ENCODE data around the gene SPAG16.

Gene SPAG16

DNA sequence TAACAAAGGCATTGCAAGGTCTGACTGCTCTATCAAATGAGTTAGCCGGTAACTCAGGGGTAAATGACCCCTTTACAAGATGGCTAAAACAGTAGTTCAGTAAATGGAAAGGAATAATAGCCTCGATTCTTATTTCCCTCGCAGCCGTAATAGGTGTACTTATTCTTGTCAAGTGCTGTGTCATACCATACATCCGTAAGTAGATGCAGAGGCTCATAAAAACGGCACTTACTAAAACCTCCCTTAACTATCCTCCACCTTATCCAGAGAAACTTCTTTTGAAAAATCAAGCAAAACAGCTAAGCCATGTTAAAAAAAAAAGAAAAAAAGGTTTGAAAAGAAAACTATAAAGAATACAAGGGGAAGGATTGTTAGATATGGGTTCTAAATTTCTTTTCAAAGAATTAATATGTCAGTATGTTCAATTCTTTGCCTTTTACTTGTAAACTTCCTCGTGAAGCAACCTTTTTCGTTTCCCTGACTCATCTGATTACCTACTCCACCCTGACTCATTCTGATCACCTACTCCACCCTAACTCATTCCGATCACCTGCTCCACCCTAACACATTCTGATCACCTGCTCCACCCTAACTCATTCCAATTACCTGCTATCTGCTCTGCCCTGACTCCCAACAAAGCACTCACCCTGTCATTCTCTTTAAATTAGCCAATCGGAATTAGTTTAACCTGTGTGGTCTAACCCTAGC is 127.5 kb downstream of the SPAG16 start:
- DNase-seq = no peak

DNA sequence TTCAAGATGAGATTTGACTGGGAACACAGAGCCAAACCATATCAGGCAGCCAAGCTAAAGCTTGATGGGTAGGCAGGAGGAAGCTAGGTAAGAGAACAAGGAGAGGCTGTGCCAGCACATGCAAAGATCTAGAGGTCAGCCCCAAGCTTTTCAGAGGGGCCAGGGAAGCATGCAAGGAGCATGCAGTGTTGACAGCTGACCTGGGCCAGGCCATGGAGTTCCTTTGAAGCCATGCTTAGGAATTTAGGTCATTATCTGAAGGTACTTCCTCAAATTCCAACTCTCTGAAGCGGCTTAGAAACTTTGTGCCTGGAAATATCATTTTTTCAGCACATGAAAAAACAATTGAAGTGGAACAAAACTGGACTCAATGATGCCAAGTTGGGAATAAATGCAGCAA is 130.8 kb downstream of the SPAG16 start:
- no peak for DNase-seq

DNA sequence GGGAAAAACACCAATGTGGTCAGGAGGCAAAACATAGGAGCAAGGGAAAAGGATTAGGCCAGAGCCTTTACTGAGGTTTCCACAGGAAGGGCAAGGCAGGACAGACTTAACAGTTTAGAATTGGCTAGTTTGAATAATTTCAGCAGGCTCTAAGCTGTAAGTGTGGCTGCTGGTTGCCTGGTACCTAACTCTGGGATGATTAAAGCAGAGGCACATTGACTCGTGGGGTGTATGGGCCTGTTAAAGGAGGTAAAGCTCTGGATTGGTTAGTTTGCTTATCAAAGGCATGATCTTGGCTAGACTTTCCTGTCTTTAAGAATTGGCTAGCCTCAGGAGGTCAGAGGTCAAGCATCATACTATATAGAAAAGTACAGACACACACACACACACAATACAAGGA is 132.6 kb downstream of the SPAG16 start:
- DNase-seq = no peak

DNA sequence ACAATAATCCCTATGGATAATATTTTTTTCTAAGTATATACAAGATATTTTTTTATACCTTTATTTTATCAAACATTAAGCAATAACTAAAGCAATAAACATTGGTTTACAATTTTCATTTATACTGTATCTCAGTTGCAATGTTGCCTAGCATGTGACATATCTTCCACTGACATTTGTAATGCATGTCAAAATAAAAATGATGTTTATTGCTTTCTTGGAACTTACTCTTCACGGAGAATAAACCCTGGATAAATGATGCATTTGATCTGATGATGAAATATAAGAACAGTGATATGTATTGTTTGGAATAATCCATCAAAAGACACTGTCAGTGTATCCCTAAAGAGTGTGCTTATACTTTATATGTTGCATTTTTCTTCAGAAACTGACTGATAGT is 135.7 kb downstream of the SPAG16 start:
- DNase-seq = no peak

DNA sequence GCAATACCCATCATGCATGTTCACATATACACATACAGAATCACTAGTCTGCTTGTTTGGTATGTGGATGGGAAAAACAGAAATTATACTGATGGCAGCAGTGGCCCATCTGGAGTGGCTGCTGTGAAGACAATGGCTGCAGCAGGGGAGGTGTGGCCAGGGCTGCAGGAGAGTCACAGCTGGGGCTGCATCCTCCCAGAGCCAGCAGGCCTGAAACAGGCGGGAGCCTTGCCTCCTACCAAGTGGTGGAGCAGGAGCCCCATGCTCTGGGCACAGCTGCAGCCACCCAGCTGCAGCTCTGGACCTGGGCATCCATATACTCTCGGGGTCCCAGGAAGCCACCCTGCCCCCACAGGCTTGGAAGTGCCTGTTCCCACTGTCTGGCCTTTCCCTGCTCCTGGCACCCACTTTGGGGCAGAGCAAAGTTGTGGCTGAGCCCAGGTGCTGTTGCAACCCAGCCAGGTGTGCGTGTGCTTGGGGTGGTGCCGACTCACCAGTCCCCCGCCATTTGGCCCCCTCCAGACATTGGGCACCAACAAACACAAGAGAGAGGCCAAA is 136.6 kb downstream of the SPAG16 start:
- no peak for DNase-seq

DNA sequence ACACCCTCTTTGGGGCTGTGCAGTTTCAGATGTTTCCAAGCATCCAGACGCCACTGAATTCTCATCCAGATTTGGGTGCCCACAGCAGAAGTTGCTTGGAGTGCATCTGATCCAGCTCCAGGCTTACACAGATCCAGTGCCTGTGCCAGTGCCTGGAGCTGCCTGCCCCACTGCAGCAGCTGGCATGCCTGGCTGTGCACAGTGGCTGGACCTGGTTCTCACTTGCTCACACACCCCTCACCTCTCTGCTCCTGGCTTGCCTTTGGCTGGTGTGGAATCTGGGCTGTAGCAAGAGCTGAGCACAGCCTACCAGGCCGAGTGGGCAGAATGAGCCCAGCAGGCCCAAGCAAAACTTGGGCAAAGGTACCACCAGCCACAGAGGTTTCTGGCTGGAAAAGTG is 137.9 kb downstream of the SPAG16 start:
- no peak for DNase-seq

DNA sequence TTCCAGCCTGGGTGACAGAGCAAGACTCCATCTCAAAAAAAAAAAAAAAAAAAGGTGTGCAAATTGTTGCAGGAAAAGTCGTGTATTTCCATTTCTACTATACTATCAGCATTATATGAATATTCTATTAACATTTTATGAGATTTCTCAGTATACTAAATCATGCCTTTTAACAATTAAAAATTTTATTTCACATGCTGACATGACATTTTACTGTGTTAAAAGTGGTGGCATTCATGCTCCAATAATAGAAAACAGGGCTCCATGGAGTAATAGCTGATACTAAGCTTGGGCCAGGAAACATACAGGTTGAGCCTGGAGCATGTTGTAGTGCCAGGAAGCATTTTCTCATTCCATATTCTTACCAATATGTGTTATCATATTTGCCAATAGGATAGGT is 141.4 kb downstream of the SPAG16 start:
- no peak for DNase-seq

DNA sequence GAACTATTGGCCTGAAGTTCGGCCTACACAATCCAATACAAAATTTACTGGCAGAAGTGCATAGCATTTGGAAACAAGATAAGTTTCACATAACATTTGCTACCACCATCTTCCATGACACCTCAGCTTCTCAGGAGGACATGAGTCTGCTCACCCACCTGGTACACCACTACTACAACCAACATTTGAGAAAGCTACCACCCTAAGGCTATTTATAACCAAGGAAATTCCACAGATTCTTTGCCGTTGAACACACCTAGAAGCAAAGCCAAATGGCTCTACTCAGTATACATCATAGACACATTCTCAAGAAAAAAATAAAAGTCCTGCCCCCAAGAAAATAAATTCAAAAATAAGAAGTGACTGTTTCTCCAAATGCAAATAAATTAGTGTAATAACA is 145.3 kb downstream of the SPAG16 start:
- DNase-seq = no peak

DNA sequence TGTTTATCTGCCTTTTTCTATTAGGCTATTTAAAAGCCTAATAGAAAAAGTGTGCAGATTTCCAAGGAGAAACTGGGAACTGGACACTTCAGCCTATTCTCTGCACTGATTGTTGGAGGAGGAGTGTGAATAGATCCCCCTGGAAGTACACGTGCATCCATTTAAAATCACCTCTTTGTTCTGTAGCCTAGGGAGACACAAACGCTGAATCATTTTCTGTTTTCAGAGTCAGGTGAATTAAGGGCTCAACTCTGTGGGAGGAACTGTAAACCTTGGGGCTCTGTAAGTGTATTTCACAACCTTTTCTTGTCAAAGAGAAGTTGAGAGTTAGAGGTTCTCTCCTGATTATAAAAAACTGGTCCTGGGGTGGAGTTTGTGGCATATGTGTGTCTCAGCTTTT is 159.7 kb downstream of the SPAG16 start:
- DNase-seq = no peak

DNA sequence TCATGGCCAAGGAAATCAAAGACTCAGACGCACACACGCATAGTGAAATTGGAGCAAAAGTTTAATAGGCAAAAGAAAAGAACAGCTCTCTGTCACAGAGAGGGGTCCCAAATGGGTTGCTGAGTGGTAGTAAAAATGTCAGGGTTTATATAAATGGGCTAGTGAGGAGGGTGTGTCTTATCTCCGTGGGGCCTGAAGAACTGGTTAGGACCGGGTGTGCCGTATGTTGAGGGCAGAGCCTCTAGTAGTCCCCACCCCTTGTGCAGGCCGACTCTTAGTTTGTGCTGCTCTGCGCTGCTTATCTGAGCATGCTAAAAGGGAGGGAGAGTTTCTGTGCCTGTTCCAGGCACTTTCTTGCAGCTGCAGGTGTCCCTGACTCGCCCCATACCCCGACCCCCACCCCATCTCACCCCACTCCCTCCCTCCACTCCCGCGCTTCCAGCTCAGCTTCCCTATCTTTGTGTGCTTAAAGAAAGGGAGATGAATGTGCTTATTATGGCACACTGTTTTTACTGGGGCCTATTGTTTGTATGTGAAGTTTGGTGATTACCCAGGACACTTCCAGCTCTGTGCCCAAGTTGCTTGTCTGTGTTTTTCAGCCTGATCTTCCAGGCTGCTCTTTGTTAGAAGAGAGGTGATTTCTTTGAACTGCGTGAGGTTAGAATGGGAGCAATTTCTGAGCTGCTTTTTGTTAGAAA is 167.4 kb downstream of the SPAG16 start:
- no peak for DNase-seq

DNA sequence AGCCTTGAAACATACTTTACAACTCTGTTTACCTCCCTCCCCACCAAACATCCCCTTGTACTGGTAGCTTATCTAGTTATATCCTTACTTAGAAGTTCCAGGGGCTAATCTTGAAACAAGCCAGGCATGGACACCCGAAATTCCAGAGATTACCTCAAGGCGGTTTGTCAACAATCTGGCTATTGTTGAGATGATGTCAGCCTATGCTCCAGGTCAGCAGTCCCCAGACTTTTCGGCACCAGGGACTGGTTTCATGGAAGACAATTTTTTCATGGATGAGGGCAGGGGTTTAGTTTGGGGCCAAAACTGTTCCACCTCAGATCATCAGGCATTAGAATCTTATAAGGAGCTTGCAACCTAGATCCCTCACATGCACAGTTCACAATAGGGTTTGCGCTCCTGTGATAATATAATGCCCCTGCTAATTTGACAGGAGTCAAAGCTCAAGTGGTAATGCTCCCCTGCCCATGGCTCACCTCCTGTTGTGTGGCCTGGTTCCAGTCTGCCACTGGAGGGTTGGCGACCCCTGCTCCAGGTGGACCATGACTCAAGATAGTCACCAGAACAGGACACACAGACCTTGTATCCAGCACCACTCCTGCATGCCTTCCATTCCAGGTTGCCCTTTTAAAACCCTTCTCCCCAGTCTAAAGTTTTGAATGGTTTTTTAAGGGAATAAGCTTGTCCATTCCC is 171.2 kb downstream of the SPAG16 start:
- no peak for DNase-seq

DNA sequence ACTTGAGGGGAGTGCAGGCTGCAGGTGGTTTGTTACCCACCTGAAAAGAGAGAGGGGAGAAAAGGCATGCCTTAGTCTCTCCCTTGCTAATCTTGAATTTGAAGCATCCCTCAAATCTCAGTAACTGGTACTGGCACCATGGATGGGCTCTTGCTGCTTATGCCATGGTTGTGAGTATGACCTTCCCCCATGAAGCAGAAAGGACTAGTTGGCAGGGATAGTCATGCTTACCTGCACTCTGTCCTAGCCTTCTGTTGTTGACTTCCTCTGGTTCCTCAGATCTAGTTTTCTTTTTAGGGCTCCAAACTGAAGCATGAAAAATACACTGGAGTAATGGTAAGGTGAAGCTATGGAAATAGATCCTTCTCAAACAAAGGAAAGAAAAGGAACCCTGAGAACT is 191.2 kb downstream of the SPAG16 start:
- DNase-seq = no peak

DNA sequence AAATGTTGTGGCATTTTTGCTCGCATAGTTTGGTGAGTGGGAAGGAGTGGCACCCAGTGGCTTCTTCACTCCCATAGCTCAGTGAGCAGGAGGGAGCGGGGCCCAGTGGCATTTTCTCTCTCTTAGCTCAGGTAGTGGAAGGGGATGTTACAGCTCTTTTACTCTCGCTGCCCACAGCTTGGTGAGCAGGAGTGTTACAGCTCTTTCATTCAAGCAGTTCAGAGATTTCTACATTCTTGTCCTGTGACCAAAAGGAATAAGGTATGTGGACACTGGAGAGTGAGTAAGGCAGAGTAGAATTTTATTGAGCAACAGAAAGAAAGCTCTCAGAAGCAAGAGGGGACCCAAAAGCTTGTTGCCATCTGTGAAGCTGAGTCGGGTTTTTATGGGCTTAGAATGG is 192.4 kb downstream of the SPAG16 start:
- DNase-seq = no peak

DNA sequence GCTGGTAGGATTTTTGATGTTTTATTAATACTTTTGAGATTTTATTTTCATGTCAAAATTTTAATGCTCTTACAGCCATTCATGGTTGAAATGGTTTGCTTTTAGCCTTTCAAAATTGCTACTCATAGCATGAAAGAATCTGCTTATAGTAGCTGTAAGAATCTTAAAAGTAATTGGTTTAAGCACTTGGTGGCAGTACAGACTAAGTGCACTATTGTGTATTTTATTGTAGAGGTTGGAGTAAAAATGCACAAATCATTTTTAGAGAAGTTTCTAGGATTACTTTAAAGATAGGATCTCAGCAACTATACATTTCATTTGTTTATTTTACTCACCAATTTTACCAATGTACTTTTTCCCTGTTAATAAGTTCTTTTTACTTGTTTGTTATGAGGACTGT is 205.8 kb downstream of the SPAG16 start:
- no peak for DNase-seq

DNA sequence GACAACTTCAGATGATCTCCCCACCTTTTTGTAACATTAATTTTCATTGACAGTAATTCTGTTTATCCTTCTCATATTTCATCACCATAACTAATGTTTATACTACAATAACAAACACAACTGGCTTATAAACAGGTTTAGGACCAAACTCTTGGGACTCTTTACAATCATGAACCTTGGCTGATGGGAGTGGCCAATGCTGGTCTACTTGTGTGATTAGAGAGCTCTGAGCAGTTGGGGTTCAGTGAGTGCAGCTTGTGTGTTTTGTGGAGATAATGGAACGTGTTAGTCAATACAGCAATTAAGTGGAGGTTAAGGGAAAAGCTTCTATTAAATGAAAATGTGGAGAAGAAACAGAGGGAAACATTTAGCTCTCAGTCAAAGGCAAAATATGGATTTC is 207.1 kb downstream of the SPAG16 start:
- no peak for DNase-seq

DNA sequence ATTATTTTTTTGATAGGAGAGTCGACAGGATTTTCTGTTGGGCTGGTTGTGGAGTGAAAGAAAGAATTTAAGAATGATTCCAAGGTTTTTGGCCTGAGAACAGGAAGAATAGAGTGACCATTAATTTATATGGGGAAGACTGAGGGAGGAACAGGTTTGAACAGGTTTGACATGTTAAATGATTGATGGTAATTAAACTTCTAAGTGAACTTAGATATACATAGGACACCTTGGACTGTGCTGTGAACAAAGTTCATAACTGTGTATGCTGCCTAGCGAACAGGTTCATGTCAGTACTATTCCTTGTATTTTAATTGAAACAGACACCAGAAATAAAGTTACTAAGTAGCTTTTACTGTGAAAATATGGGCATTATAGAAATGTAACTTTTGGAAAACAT is 212.0 kb downstream of the SPAG16 start:
- no peak for DNase-seq

DNA sequence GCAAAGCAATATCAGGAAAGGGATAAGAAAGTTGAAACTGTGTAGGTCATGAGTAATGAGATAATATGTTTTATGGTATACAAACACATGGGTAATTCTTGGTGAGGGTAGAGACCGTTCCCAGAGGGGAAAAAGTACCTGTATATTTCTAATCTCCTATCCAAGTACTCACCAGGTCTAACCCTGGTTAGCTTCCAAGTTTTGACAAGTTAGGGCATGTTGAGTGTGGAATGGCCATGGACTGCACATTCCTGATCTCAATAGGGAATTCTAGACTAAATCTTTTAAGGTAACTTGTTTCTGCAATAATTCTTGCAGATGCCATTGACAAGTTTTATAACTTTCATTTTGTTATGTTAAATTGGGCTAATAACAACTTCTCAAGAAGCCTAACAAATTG is 216.6 kb downstream of the SPAG16 start:
- no peak for DNase-seq

DNA sequence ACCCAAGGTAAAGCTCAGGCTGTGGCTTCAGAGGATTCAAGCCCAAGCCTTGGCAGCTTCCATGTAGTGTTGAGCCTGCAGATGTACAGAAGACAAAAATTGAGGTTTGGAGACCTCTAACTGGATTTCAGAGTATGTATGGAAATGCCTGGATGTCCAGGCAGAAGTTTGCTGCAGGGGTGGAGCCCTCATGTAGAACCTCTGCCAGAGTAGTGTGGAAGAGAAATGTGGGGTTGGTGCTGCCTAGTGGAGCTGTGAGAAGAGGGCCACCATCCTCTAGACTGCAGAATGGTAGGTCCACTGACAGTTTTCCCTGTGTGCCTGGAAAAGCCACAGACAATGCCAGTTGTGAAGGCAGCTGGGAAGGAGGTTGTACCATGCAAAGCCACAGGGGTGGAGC is 239.9 kb downstream of the SPAG16 start:
- no peak for DNase-seq

DNA sequence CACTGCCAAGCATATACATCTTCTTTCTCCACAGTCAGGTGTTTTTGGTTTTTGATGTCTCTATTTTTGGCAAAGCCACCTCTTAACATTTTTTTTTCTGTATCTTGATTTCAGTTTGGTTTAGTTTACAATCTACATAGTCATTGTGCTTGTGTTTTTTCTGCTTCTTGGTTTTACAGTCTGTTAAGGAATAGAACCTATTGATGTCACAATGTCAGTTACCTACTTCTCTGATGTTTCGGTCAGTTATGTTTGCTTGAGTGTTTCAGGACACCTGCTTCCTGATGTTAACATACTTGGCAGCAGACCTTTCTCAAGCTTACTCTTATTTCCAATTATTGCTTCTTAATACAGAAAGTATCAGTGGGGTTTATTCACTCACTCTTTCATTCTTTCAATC is 253.3 kb downstream of the SPAG16 start:
- DNase-seq = no peak

DNA sequence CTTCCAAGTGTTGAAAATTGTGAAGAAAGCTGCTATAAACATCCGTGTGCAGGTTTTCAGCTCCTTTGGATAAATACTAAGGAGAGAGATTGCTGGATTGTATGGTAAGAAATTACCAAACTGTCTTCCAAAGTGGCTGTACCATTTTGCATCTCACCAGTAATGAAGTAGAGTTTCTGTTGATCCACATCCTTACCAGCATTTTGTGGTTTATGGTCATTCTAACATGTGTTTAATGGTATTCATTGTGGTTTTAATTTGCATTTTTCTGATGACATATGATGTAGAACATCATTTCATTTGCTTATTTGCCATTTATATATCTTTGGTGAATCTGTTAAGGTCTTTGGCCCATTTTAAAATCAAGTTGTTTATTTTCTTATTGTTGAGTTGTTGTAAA is 260.7 kb downstream of the SPAG16 start:
- DNase-seq = no peak

DNA sequence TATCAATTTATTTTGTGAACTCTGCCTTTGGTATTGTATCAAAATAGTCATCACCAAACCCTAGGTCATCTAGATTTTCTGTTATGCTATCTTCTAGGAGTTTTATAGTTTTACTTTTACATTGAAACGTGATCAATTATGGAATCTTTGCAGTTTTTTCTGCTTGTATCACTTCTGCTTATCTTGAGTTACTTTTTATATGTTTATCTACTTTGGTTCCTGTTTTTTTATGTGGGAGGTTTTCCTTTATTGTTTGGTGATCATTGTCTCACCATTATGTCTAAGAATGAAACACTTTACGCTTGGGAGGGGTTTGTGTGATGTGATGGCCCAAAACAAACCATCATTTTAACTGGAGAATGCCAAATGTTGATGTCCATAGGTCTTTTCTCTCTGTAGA is 261.2 kb downstream of the SPAG16 start:
- no peak for DNase-seq

DNA sequence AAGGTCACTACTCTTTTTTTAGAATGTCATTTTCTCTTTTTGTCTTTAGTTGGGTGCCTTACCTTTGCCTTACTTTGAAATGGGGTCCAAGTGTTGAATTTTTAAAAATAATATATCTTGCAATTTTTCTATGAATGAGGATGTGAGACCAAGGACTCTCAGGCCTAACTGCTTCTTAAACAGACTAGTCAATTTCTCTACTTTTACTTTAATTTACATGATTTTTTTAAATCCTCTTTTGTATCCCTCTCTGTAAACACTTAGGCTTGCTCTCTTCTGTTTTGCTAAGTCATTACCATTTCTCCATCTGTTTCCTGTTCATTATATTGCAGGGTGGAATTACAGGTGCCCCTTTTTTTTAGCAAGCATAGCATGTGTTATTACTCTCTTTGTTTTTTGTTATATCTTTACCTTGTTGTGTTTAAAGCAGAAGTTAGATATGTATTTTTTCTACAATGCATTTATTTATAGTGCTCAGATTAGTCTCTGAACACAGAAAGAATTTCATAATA is 261.8 kb downstream of the SPAG16 start:
- DNase-seq = no peak

DNA sequence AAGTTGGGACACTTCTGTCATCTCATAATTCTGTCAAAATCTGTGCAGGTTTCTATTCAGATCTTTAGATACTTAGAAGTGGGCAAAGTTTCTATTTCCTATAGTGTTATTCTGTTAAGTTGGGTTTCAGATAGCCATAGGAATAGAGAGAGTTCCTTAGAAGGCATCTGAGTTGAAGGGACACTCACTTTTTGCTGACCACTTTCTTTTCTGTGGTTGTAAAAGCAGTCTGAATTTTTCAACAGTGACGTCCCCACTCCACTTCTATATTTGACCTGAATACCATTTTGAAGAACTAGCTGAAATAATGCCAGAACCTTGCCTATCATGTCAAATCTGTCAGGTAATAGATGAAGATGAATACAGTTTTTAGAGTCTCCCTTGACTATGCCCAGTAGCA is 267.3 kb downstream of the SPAG16 start:
- DNase-seq = no peak

DNA sequence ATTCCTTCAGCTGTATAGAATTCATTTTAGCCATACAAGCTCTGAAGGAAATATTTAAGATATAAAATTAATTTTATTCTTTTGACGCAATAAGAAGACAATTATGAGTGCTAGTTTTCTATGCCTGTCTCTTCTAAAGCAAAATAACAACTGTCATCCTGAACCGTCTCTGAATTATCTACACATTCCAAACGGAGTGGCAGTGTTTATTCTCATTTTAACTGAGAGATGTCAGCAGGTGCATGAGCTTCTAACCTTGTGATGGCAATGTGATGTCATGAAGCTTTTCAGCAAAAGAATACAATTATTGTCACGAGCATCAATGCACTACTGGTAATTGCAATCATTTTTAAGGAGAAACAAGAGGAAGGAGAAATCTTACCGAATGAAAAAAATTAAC is 274.8 kb downstream of the SPAG16 start:
- DNase-seq = no peak

Measured in right forelimb (tissue), 1 donor.